Measurements from ENCODE around the gene COPE.

The COPE gene

GRCh38 chr19:18948976-18949356 is 29.8 kb upstream of the COPE start:
- ChIA-PET POLR2A (no interaction called here), CTCF (interaction anchor here (0.6 to 1.1 kb wide), 2 partner anchors 38 to 318 kb away, joined by 4 read pairs; no protein-coding TSS in a partner anchor)
- TF ChIP-seq HDGF (IDR thresholded peaks at IDR 0.05; ENCODE audit: borderline replicate concordance): no peak
- no peak for TF ChIP-seq TARDBP (IDR thresholded peaks at IDR 0.05)
- no peak for TF ChIP-seq FOXM1 (IDR thresholded peaks at IDR 0.05; ENCODE audit: borderline replicate concordance)
- no peak for DNase-seq (ENCODE audit: extremely low spot score)

DNA sequence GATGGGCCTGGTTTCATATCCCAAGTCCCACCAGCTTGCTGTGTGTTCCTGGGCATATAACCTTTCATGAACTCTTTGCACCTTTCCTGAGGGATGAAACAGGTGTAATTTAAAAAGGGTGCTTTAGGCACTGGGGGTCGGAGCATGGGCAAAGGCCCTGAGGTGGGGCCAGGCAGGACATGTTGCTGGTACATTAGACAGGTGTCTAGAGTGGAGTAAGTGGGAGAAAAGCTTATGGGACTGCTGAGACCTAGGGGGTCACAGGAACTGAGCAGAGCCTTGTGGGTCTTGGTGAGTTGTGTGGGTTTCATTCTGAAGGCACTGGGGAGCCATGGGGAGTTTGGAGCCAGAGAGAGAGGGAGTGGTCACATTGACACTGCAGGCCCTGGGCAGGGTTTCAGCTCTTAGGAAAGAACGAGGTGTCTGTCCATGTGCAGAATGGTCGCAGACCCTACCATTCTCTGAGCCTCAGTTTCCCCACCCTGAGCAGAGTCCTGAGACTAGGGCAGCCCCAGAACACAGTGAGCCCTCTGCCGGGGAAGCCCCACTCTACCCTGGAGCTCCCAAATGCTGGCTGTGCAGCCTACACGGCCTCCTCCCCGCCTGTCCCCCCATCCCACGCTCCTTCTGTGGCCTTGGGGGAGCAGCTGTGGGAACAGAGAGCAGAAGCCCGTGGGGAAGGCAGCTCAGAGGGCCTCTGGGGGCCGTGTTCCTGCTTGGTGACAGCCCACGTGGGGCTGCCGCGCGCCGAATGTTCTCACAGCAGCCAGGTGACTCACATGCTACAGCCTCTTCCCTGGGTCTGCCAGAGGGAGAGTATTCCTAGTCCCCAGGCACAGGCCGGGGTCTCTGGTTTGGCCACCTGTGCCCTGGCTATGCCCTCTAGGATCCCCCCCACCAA is 29.1 kb upstream of the COPE start:
- POLR2A ChIA-PET: no interaction called here
- TF ChIP-seq SP1 (IDR thresholded peaks at IDR 0.05) (no peak), BHLHE40 (IDR thresholded peaks at IDR 0.05; ENCODE audit: borderline replicate concordance) (no peak), TARDBP (IDR thresholded peaks at IDR 0.05) (no peak), NFRKB (IDR thresholded peaks at IDR 0.05) (no peak), ARNT (IDR thresholded peaks at IDR 0.05) (no peak), FOXA1 (IDR thresholded peaks at IDR 0.05) (no peak), SUZ12 (IDR thresholded peaks at IDR 0.05) (no peak), ZNF384 (IDR thresholded peaks at IDR 0.05) (no peak), L3MBTL2 (conservative IDR thresholded peaks at IDR 0.05) (no peak), CTBP1 (IDR thresholded peaks at IDR 0.05; ENCODE audit: borderline replicate concordance) (no peak), FOXM1 (IDR thresholded peaks at IDR 0.05; ENCODE audit: borderline replicate concordance) (no peak), ELF4 (IDR thresholded peaks at IDR 0.05) (no peak), HDGF (IDR thresholded peaks at IDR 0.05; ENCODE audit: borderline replicate concordance) (no peak), LEF1 (IDR thresholded peaks at IDR 0.05; ENCODE audit: borderline replicate concordance) (no peak), FOXK2 (IDR thresholded peaks at IDR 0.05) (no peak)
- TF ChIP-seq, protein P1, sequence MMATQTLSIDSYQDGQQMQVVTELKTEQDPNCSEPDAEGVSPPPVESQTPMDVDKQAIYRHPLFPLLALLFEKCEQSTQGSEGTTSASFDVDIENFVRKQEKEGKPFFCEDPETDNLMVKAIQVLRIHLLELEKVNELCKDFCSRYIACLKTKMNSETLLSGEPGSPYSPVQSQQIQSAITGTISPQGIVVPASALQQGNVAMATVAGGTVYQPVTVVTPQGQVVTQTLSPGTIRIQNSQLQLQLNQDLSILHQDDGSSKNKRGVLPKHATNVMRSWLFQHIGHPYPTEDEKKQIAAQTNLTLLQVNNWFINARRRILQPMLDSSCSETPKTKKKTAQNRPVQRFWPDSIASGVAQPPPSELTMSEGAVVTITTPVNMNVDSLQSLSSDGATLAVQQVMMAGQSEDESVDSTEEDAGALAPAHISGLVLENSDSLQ (IDR thresholded peaks at IDR 0.05): no peak
- no peak for DNase-seq (ENCODE audit: extremely low spot score)
- CTCF ChIA-PET: interaction anchor here (0.6 to 0.7 kb wide), 2 partner anchors 10 to 22 kb away, joined by 3 read pairs; no protein-coding TSS in a partner anchor

DNA sequence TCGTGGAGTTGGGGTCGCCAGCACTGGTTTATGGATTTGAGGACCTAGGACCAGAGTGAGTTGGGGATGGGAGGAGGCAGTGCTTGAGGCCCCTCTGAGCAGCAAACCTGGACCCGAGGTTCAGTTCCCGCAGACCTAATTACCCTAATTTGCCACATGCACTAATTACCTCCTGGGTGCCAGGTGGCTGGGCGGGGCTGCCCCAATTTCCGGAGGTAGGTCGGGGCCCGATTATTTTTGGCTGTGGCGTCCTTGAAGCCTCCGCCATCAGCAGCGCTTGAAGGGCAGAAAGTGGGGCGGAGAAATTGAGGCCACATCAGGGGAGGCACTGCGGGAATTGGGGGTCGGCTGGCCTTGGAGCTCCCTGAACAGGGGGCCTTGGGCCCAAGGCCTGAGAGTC is 27.7 kb upstream of the COPE start:
- DNase-seq (ENCODE audit: extremely low spot score): no peak
- CTCF ChIA-PET: interaction anchor here (0.6 kb wide), 1 partner anchor 834 kb away, joined by 3 read pairs; no protein-coding TSS in a partner anchor
- POLR2A ChIA-PET: no interaction called here
- TF ChIP-seq FOXA1 (IDR thresholded peaks at IDR 0.05): no peak
- TF ChIP-seq SUZ12 (IDR thresholded peaks at IDR 0.05): no peak
- TF ChIP-seq BHLHE40 (IDR thresholded peaks at IDR 0.05; ENCODE audit: borderline replicate concordance): no peak
- TF ChIP-seq LEF1 (IDR thresholded peaks at IDR 0.05; ENCODE audit: borderline replicate concordance): no peak
- no peak for TF ChIP-seq ZNF384 (IDR thresholded peaks at IDR 0.05)
- no peak for TF ChIP-seq L3MBTL2 (conservative IDR thresholded peaks at IDR 0.05)
- TF ChIP-seq TARDBP (IDR thresholded peaks at IDR 0.05): no peak

GRCh38 chr19:18946335-18946734 is 27.1 kb upstream of the COPE start:
- DNase-seq (ENCODE audit: extremely low spot score): no peak
- POLR2A ChIA-PET: no interaction called here
- TF ChIP-seq ELF4 (IDR thresholded peaks at IDR 0.05): no peak
- CTCF ChIA-PET: no interaction called here

- no peak for DNase-seq (ENCODE audit: extremely low spot score)
- CTCF ChIA-PET: interaction anchor here (1.0 kb wide), 1 partner anchor 351 kb away, joined by 5 read pairs; no protein-coding TSS in a partner anchor
- TF ChIP-seq CTBP1 (IDR thresholded peaks at IDR 0.05; ENCODE audit: borderline replicate concordance) (no peak), FOXM1 (IDR thresholded peaks at IDR 0.05; ENCODE audit: borderline replicate concordance) (no peak), ARNT (IDR thresholded peaks at IDR 0.05) (no peak), TARDBP (IDR thresholded peaks at IDR 0.05) (no peak), L3MBTL2 (conservative IDR thresholded peaks at IDR 0.05) (no peak), FOXK2 (IDR thresholded peaks at IDR 0.05) (no peak), SUZ12 (IDR thresholded peaks at IDR 0.05) (no peak), FOXA1 (IDR thresholded peaks at IDR 0.05) (no peak), HDGF (IDR thresholded peaks at IDR 0.05; ENCODE audit: borderline replicate concordance) (no peak)
- POLR2A ChIA-PET: no interaction called here
Observed at GRCh38 chr19:18945297-18945696, 26.1 kb upstream of the COPE start.

- CTCF ChIA-PET: interaction anchor here (0.7 kb wide), 1 partner anchor 9 kb away, joined by 3 read pairs; no protein-coding TSS in a partner anchor
- POLR2A ChIA-PET: no interaction called here
- no peak for DNase-seq (ENCODE audit: extremely low spot score)
Observed at GRCh38 chr19:18943465-18943864, 24.3 kb upstream of the COPE start.

More at GRCh38 chr19:18943465-18943864, 24.3 kb upstream of the COPE start:
- TF ChIP-seq ZNF384 (IDR thresholded peaks at IDR 0.05): no peak
- no peak for TF ChIP-seq FOXM1 (IDR thresholded peaks at IDR 0.05; ENCODE audit: borderline replicate concordance)
- TF ChIP-seq NFRKB (IDR thresholded peaks at IDR 0.05): no peak
- TF ChIP-seq ELF4 (IDR thresholded peaks at IDR 0.05): no peak
- TF ChIP-seq ARNT (IDR thresholded peaks at IDR 0.05): no peak
- no peak for TF ChIP-seq TARDBP (IDR thresholded peaks at IDR 0.05)
- TF ChIP-seq, protein P1 (IDR thresholded peaks at IDR 0.05): no peak
- TF ChIP-seq SP1 (IDR thresholded peaks at IDR 0.05): no peak
- TF ChIP-seq HDGF (IDR thresholded peaks at IDR 0.05; ENCODE audit: borderline replicate concordance): no peak
- TF ChIP-seq LEF1 (IDR thresholded peaks at IDR 0.05; ENCODE audit: borderline replicate concordance): no peak
- no peak for TF ChIP-seq SUZ12 (IDR thresholded peaks at IDR 0.05)
- no peak for TF ChIP-seq CTBP1 (IDR thresholded peaks at IDR 0.05; ENCODE audit: borderline replicate concordance)
- TF ChIP-seq FOXK2 (IDR thresholded peaks at IDR 0.05): no peak
- no peak for TF ChIP-seq L3MBTL2 (conservative IDR thresholded peaks at IDR 0.05)
- no peak for TF ChIP-seq BHLHE40 (IDR thresholded peaks at IDR 0.05; ENCODE audit: borderline replicate concordance)
